Panc1 (cell line): ENCODE data around the gene HSD17B7. TPM values are rescaled to one million over a fixed set of nuclear protein-coding genes. Genes with fewer than 3 reads are reported as not detected.

Experiments
- ATAC-seq: fragments of 200-7000 bp; cut with Tn5 transposase; 2 replicates; pipeline ENCODE4 v1.9.1; 2020; ENCODE audit warnings: mild to moderate bottlenecking, moderate library complexity
- BruUV-seq: library from RNA; stranded (reverse); fragments of 400-500 nt; replicated peaks from 2 replicates; lab custom pipeline; 2021; lab: Mats Ljungman, UMichigan
- CTCF ChIA-PET: fragments of 300-600 bp; sonication (Branson Sonifier 250); formaldehyde crosslinking; loops from one replicate; lab custom pipeline; 2022; ENCODE audit warnings: antibody characterized with exemption; lab: Charles Lee
- POLR2A ChIA-PET: fragments of 300-600 bp; sonication (Branson Sonifier 250); formaldehyde crosslinking; loops from one replicate; lab custom pipeline; 2022; ENCODE audit warnings: antibody characterized with exemption; lab: Charles Lee
- DNase-seq: peaks from one replicate; pipeline ENCODE4 v3.0.0-alpha.2; 2010; ENCODE audit warnings: low read depth, low spot score
- H3K27ac ChIP-seq: 2 replicates; pipeline ENCODE4 v1.5.1; 2011; ENCODE audit warnings: mild to moderate bottlenecking, low read length, inconsistent platforms
- H3K27me3 ChIP-seq: fragments of 200-500 bp; sonication (Bioruptor generic); 2 replicates; pipeline ENCODE4 v1.6.0; 2014; ENCODE audit warnings: low read length, inconsistent platforms; ENCODE audit not compliant: control insufficient read depth, insufficient read depth
- H3K36me3 ChIP-seq: fragments of 200-500 bp; sonication (Bioruptor generic); 2 replicates; pipeline ENCODE4 v1.5.1; 2014; ENCODE audit warnings: inconsistent platforms, mild to moderate bottlenecking, low read length, moderate library complexity; ENCODE audit not compliant: control insufficient read depth, insufficient read depth
- H3K4me1 ChIP-seq: 2 replicates; pipeline ENCODE4 v1.5.1; 2011; ENCODE audit warnings: inconsistent platforms, mild to moderate bottlenecking, low read length, moderate library complexity; ENCODE audit not compliant: control insufficient read depth, insufficient read depth
- H3K4me3 ChIP-seq, 2 experiments: 2 replicates each; pipeline ENCODE4 v1.5.1; 2011 to 2012; ENCODE audit warnings: low read depth in 2 of 2, low read length in 2 of 2, mild to moderate bottlenecking in 2 of 2, inconsistent platforms in 1 of 2, moderate library complexity in 1 of 2
- H3K9me3 ChIP-seq: fragments of 200-500 bp; sonication (Bioruptor generic); 2 replicates; pipeline ENCODE4 v1.5.1; 2014; ENCODE audit warnings: low read depth, mild to moderate bottlenecking, inconsistent platforms, low read length, moderate library complexity; ENCODE audit not compliant: control insufficient read depth, insufficient read depth
- CTCF ChIP-seq: fragments of 450-650 bp; IDR thresholded peaks from 2 replicates; pipeline ENCODE4 v1.5.1; 2017; ENCODE audit warnings: mild to moderate bottlenecking
- POLR2AphosphoS5 ChIP-seq: IDR thresholded peaks from 2 replicates; pipeline ENCODE4 v1.6.1; 2012; ENCODE audit warnings: mild to moderate bottlenecking, low read depth, low read length, moderate library complexity
- REST ChIP-seq, 2 experiments: IDR thresholded peaks; 2 replicates each; pipeline ENCODE4 v1.6.1; 2011 to 2012; ENCODE audit warnings: low read depth in 2 of 2, control low read depth in 1 of 2, low read length in 1 of 2, mild to moderate bottlenecking in 1 of 2, moderate library complexity in 1 of 2; ENCODE audit not compliant: insufficient read depth in 1 of 2
- SIN3A ChIP-seq: IDR thresholded peaks from 2 replicates; pipeline ENCODE4 v1.6.1; 2012; ENCODE audit warnings: low read depth, mild to moderate bottlenecking, low read length, moderate library complexity, borderline replicate concordance; ENCODE audit not compliant: insufficient read depth
- TCF7L2 ChIP-seq: IDR thresholded peaks from 2 replicates; pipeline ENCODE4 v1.6.1; 2011; ENCODE audit warnings: mild to moderate bottlenecking, low read depth, low read length, inconsistent platforms
- in situ Hi-C: cut with HindIII; loops from 2 replicates; pipeline ENCODE4 v1.10.0; 2016; ENCODE audit warnings: low sequenced_read_pairs, low pct_unique_long_range_greater_than_20kb
- intact Hi-C: fragments of 100-400 bp; cut with micrococcal nuclease; formaldehyde crosslinking; loops from one replicate; pipeline ENCODE4 v1.10.0; 2022; ENCODE audit not compliant: unreplicated experiment
- total RNA-seq: library from RNA; stranded (reverse); gene quantifications from one replicate; pipeline ENCODE4 v1.2.1, GENCODE V29; 2021; ENCODE audit not compliant: unreplicated experiment

The HSD17B7 gene
- total RNA-seq, 1 experiment from 2014 or later: 24.6 TPM

- ChIA-PET POLR2A (no interaction called here), CTCF (no interaction called here)
- in situ Hi-C loops (no loop called here), intact Hi-C loops (no loop called here)
- Histone ChIP-seq H3K36me3 (no peaks in the 10 kb centered on the region), H3K27me3 (no peaks in the 10 kb centered on the region; the same call in 1 of the 2 replicates), H3K27ac (no peak overlapping the region), H3K9me3 (peaks cover 6% of the 10 kb centered on the region; the same call in 1 of the 2 replicates), H3K4me1 (no peaks in the 10 kb centered on the region), H3K4me3 (no peak overlapping the region)
- no peak for ATAC-seq
- DNase-seq: no peak
- BruUV-seq: no TSS peak
- TF ChIP-seq SIN3A (no peak), POLR2AphosphoS5 (no peak), CTCF (no peak), TCF7L2 (no peak), REST (IDR thresholded peaks at IDR 0.05; ENCODE audit: insufficient read depth in 1 of 2, low read depth in 2 of 2, low read length in 1 of 2) (no peak)
Observed at GRCh38 chr1:162840250-162840839, 49.8 kb downstream of the HSD17B7 start.

GRCh38 chr1:162844153-162844552 lies 53.7 kb downstream of the HSD17B7 start:
- no peaks in the 10 kb centered on the region for H3K27me3 ChIP-seq
- TF ChIP-seq TCF7L2: no peak
- no peak for TF ChIP-seq SIN3A
- TF ChIP-seq REST (IDR thresholded peaks at IDR 0.05; ENCODE audit: insufficient read depth in 1 of 2, low read depth in 2 of 2, low read length in 1 of 2): no peak
- TF ChIP-seq CTCF: no peak
- no peak for TF ChIP-seq POLR2AphosphoS5
- no peak overlapping the region for H3K4me3 ChIP-seq
- in situ Hi-C loops: no loop called here
- BruUV-seq: no TSS peak
- no peaks in the 10 kb centered on the region for H3K36me3 ChIP-seq
- H3K9me3 ChIP-seq: peaks cover under 1% of the 10 kb centered on the region; the same call in 1 of the 2 replicates
- POLR2A ChIA-PET: no interaction called here
- no peak for DNase-seq
- no peak for ATAC-seq
- H3K4me1 ChIP-seq: no peaks in the 10 kb centered on the region; the same call in 1 of the 2 replicates
- H3K27ac ChIP-seq: no peak overlapping the region
- intact Hi-C loops: no loop called here
- CTCF ChIA-PET: no interaction called here
